Fibroblast of gingiva (primary cell): ENCODE results near the gene MRPL28.
"Not testable (repeated sequence)": the region's sequence is repeated elsewhere in the genome, so short reads cannot be mapped to it uniquely, and the experiment has no call there.

ENCODE experiments used
- DNase-seq: peaks from one replicate; pipeline ENCODE4 v3.0.0-alpha.2; 2011; ENCODE audit warnings: low read depth

MRPL28 gene

DNA sequence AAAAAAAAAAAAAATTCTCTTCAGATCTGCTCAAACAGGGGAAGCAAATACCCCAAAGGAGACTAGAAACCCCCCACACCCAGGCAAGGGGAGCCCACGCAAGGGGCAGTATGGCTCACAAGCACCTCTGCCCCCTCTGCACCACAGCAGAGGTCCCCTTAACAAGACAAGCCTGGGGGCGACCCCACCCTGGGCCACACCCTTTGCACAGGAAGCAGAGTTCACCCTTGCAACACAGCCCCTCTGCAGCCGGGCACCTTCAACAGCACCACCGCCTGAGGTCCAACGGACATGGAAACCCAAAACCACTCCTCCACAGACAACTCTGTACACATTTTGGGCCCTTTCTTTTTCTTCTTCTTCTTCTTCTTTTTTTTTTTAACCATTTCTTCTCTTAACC is 30.7 kb downstream of the MRPL28 start:
- DNase-seq = no peak

DNA sequence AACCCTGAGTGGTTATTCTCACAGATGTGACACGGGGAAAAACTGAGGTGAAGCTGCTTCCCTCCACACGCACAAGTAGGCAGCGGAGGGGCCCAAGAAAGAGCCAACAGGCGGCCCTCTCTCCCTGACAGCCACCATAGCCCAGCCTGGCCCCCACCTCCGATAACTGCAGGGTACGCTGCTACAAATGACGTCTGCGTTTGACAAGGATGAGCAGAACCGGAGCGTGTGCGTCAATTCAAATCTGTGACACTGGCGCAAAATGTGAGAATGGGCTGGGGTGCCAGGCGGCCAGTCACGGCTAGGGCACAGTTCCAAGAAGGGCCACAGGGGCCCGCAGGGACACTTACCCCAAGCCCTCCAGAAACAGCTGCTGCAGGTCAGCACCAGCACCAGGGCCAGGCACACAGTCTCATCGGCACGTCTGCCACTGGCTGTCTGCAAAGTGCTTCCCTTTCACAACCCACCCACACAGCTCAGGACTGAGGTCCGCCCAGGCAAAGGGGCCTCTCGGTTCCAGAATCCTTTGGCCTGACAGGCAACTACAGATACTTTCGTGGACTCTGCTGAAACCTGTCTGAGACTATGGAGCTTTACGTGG is 32.3 kb downstream of the MRPL28 start:
- DNase-seq = no peak

- no peak for DNase-seq
Measured at GRCh38 chr16:337437-337836, 32.9 kb downstream of the MRPL28 start.

DNA sequence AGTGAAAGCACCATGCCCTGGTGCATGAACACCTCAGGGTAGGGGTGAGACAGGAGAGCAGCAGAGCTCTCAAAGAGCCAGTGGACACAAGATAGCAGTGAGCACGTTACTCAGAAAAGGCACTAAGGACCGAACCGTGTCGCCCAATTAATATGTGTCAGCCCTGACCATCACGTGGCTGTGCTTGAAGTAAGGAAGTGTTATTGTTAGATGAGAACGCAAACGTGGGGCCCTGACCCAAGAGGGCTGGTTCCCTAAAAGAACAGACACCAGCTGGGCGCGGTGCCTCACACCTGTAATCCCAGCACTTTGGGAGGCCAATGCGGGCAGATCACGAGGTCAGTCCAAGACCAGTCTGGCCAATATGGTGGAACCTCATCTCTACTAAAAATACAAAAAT is 34.1 kb downstream of the MRPL28 start:
- DNase-seq = no peak

- not testable (repeated sequence) for DNase-seq
Measured at GRCh38 chr16:334861-335632, 35.3 kb downstream of the MRPL28 start.

DNA sequence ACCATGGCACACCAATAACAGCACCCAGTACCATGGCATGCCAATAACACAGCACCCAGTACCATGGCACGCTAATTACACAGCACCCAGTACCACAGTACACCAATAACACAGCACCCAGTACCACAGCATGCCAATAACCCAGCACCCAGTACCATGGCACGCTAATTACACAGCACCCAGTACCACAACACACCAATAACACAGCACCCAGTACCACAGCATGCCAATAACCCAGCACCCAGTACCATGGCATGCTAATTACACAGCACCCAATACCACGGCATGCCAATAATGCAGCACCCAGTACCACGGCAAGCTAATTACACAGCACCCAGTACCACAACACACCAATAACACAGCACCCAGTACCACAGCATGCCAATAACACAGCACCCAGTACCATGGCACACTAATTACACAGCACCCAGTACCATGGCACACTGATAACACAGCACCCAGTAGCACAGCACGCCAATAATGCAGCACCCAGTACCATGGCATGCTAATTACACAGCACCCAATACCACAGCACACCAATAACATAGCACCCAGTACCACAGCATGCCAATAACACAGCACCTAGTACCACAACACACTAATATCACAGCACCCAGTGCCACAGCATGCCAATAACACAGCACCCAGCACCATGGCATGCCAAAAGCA is 36.0 kb downstream of the MRPL28 start:
- not testable (repeated sequence) for DNase-seq

GRCh38 chr16:333406-334094 is 36.8 kb downstream of the MRPL28 start:
- DNase-seq = no peak

DNA sequence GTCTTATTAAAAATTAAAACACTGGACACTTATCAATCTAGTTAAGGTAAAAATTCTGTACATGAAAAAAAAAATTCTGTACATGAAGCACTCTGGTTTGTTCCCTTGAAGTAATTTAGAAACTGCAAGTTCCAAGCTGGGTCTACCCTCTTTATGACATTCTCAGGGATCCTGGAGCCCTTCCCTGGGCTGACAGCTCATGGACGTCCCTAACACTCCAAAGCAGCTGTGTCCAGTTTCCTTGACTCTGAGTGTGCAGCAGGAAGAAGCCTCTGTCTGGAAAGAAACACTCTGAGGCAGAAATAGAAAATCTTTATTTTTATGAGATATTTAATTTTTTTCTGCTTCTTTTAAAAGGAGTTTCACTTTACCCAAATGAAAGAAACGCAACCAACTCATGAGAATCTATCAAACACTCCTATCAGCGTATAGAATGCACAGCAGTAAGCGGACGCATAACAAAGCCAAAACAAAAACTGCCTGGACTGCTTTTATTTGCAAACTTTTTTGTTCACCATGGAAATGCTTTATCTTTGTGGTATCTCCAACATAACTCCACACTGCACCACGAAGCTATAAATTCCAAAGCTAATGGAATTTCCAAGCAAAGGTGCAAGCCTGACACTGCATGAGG is 39.0 kb downstream of the MRPL28 start:
- DNase-seq = not testable (repeated sequence)

- DNase-seq = no peak
Measured at GRCh38 chr16:330741-331140, 39.6 kb downstream of the MRPL28 start.

- DNase-seq = no peak
Measured at GRCh38 chr16:325375-326145, 44.8 kb downstream of the MRPL28 start.

DNA sequence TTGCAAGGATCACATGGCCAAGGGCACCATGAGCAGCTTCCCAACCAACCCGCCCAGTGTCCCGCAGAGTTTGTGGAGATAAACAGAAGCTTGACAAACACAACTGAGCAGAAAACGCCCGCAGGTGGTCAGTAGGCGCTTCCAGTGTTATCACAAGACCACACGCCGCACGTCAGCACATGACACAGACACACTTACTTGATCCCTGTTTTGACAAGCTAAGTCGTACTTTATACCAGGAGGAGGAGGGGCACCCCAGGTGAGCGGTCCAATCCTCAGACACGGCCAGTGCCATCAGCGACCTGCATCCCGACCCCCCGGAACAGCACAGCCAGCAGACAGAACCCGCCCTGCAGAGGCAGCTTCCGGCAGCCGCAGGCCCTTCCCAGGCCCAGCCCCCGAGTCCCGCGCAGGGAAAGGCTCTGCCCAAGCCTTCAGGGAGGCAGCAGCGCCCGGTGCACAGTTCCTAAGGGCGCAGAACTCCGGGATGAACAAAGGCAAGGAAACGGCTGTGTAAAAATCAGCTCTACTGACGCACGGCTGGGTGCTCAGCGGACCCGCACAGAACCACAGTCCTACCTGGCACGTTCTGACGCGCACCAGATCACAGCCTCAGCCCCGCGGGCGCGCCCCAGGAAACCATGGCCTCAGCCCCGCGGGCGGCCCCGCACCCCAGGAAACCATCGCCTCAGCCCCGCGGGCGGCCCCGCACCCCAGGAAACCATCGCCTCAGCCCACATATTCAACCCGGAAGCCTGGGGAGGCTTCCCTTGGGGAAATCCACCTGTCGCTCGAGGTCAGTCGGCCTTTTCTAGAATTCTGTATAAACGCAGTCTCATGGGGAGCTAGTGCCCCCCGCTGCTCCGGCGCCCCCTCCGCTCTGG is 45.6 kb downstream of the MRPL28 start:
- DNase-seq = no peak

DNA sequence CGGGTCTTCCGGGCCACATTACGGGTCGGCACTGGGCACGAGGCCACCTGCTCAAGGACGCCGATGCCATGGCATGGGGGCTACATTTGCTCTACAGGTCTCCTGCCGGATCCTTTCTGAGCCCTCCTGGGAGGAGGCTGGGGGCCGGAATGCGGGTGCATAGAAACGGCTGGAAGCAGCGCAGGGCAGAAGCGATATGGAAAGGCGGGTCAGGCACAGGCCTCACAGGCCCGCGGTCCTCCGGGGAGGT is 46.2 kb downstream of the MRPL28 start:
- no peak for DNase-seq

DNA sequence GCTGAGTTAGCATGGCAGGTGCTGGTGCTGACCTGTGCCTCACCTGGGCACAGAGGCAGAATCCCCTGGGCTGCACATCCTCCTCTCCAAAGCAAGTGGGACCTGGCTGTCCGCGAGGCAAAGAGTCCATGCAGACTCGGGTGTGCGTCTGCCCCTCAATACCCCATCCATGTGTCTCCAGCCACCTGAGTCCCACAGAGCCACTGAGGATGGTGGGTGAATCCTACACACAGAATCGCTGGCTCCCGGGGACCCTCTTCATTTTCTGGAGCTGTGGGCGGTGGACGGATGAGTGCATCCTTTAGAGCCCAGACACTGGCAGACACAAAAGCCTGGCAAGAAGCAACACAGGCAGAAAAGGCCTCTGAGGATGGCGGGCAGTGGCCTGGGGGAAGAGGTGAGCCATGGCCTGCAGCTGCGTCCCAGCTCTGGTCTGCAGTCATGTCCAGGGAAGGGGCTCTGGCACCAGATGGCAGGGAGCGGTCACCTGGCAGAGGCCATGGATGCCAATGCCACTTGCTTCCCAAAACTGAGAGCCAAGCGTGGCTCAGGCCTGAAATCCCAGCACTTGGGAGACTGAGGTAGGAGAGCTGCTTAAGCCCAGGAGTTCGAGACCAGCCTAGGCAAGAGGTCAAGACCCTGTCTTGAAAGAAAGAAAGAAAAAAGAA is 47.7 kb downstream of the MRPL28 start:
- DNase-seq = no peak

DNA sequence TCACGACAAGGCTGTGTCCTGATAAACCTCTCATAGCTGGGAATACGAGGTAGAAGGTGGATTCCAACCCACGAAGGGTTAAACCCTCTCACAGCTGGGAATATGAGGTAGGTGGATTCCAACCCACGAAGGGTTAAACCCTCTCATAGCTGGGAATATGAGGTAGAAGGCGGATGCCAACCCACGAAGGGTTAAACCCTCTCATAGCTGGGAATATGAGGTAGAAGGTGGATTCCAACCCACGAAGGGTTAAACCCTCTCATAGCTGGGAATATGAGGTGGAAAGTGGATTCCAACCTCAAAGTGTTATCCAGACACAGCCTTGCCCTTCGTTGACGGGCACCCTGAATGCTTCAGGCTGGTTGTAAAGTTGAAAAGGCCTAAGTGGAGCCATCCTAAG is 48.8 kb downstream of the MRPL28 start:
- DNase-seq = no peak

DNA sequence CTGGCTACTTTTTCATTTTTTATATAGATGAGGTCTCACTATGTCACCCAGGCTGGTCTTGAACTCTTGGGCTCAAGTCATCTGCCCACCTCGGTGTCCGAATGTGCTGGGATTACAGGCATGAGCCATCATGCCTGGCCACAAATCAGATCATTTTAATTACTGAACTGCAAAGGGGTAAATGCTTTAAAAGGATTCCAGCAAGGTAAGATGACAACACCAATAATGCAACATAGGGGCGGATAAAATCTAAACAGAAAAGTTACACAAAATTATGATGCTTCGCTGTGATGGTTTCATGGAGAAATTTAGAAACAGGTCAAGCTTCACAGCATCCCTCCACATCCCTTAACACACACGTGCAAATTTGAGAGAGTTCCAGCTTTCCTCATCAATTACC is 50.1 kb downstream of the MRPL28 start:
- no peak for DNase-seq

DNA sequence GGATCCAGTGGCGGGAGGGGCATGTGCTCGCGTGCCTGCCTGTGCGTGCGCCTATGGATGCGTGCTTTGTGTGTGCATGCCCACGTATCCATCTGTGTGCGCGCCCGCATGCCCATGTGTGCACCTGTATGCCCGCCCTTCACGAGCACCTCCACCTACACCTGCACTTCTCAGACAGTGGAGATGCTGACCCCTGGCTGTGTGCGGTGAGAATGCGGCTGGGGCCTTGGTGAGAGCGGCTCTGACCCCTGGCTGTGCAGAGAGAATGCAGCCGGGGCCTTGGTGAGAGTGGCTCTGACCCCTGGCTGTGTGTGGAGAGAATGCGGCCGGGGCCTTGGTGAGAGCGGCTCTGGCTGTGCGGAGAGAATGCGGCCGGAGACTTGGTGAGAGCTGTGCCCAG is 51.7 kb downstream of the MRPL28 start:
- DNase-seq = no peak

DNA sequence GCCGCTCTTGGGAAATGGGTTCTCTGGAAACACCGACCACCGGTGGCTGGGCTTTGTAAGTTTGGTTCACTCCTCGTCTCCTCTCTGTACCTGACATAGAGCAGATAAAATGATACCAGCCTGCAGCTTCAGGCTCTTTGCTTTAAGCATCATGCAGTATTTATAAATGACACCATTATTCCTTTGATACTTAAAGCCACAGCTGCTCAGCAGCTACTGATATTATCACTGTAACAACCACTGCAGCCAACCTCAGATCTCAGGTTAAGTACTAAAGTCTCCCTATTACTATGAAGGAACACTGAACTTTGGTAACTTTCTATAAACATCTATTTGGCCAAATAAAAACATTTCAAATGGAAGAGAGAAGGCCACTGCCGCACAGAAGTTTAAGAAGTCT is 52.8 kb downstream of the MRPL28 start:
- DNase-seq = no peak
